IMR-90 (cell line): ENCODE data around the gene CAPN3. TPM values are rescaled to one million over a fixed set of nuclear protein-coding genes. Genes with fewer than 3 reads are reported as not detected.

Experiments
- ATAC-seq: fragments of 200-7000 bp; cut with Tn5 transposase; 2 replicates; pipeline ENCODE4 v1.9.1; 2020; ENCODE audit warnings: low read depth, mild to moderate bottlenecking, moderate library complexity
- BruUV-seq: library from RNA; stranded (reverse); fragments of 400-500 nt; replicated peaks from 2 replicates; lab custom pipeline; 2021; lab: Mats Ljungman, UMichigan
- CTCF ChIA-PET: fragments of 300-600 bp; formaldehyde crosslinking; extraction: SDS; loops from one replicate; lab custom pipeline; 2021; ENCODE audit warnings: antibody characterized with exemption; lab: Yijun Ruan, JAX
- POLR2A ChIA-PET: fragments of 300-600 bp; sonication (Branson Sonifier 250); formaldehyde crosslinking; loops from one replicate; lab custom pipeline; 2022; ENCODE audit warnings: antibody characterized with exemption; ENCODE audit not compliant: unreplicated experiment; lab: Charles Lee
- DNase-seq: peaks from one replicate; pipeline ENCODE4 v3.0.0; 2013
- H2AFZ ChIP-seq: replicated peaks from 2 replicates; pipeline ENCODE3; 2013; ENCODE audit warnings: low read length, mild to moderate bottlenecking; ENCODE audit not compliant: poor library complexity
- H2AK5ac ChIP-seq: 2 replicates; pipeline ENCODE4 v1.6.1; 2013; ENCODE audit warnings: low read depth, low read length, inconsistent platforms
- H2AK9ac ChIP-seq: replicated peaks from 2 replicates; pipeline ENCODE3; 2013; ENCODE audit warnings: mild to moderate bottlenecking, low read depth, low read length, moderate library complexity; ENCODE audit not compliant: poor library complexity
- H2BK120ac ChIP-seq: 2 replicates; pipeline ENCODE4 v1.6.1; 2013; ENCODE audit warnings: low read depth, low read length, inconsistent platforms
- H2BK15ac ChIP-seq: 3 replicates; pipeline ENCODE4 v1.6.1; 2013; ENCODE audit warnings: low read depth, low read length, inconsistent platforms
- H2BK20ac ChIP-seq: 2 replicates; pipeline ENCODE4 v1.6.1; 2013; ENCODE audit warnings: low read depth, mild to moderate bottlenecking, inconsistent platforms, low read length, moderate library complexity
- H2BK5ac ChIP-seq: 2 replicates; pipeline ENCODE4 v1.6.1; 2013; ENCODE audit warnings: mild to moderate bottlenecking, low read depth, low read length, inconsistent platforms; ENCODE audit not compliant: poor library complexity, severe bottlenecking
- H3K14ac ChIP-seq: replicated peaks from 2 replicates; pipeline ENCODE4 v1.6.1; 2013; ENCODE audit warnings: low read depth, low read length, inconsistent platforms
- H3K18ac ChIP-seq: 2 replicates; pipeline ENCODE4 v1.6.1; 2013; ENCODE audit warnings: low read depth, low read length, control low read depth
- H3K23ac ChIP-seq: 2 replicates; pipeline ENCODE4 v1.6.1; 2013; ENCODE audit warnings: low read depth, low read length, inconsistent platforms
- H3K27ac ChIP-seq: 2 replicates; pipeline ENCODE4 v1.5.1; 2013; ENCODE audit warnings: mild to moderate bottlenecking, control low read depth, low read length; ENCODE audit not compliant: insufficient read depth
- H3K27me3 ChIP-seq: 2 replicates; pipeline ENCODE4 v1.6.1; 2013; ENCODE audit warnings: low read length; ENCODE audit not compliant: control insufficient read depth, insufficient read depth
- H3K36me3 ChIP-seq: 2 replicates; pipeline ENCODE4 v1.6.1; 2013; ENCODE audit warnings: low read length, mixed read lengths; ENCODE audit not compliant: control insufficient read depth, insufficient read depth
- H3K4ac ChIP-seq: 2 replicates; pipeline ENCODE4 v1.6.1; 2013; ENCODE audit warnings: low read depth, low read length, inconsistent platforms
- H3K4me1 ChIP-seq: 2 replicates; pipeline ENCODE4 v1.6.1; 2013; ENCODE audit warnings: low read length, mixed read lengths; ENCODE audit not compliant: control insufficient read depth, insufficient read depth
- H3K4me2 ChIP-seq: 2 replicates; pipeline ENCODE4 v1.6.1; 2013; ENCODE audit warnings: low read depth, mild to moderate bottlenecking, control low read depth, low read length, moderate library complexity
- H3K4me3 ChIP-seq: 2 replicates; pipeline ENCODE4 v1.5.1; 2013; ENCODE audit warnings: low read depth, mild to moderate bottlenecking, control low read depth, low read length, moderate library complexity; ENCODE audit not compliant: insufficient read depth
- H3K56ac ChIP-seq: 2 replicates; pipeline ENCODE4 v1.6.1; 2013; ENCODE audit warnings: low read length, inconsistent platforms; ENCODE audit not compliant: insufficient read depth; ENCODE audit errors: extremely low read depth
- H3K79me1 ChIP-seq, 2 experiments: 2 replicates each; pipeline ENCODE4 v1.6.1; 2013; ENCODE audit warnings: low read length in 2 of 2, inconsistent platforms in 1 of 2, low read depth in 1 of 2
- H3K9ac ChIP-seq: 2 replicates; pipeline ENCODE4 v1.6.1; 2013; ENCODE audit warnings: low read depth, low read length, control low read depth
- H3K9me1 ChIP-seq: 2 replicates; pipeline ENCODE4 v1.6.1; 2013; ENCODE audit warnings: low read length, inconsistent platforms; ENCODE audit not compliant: insufficient read depth
- H3K9me3 ChIP-seq: 2 replicates; pipeline ENCODE4 v1.6.1; 2013; ENCODE audit warnings: low read length; ENCODE audit not compliant: control insufficient read depth, insufficient read depth
- H4K20me1 ChIP-seq: 2 replicates; pipeline ENCODE4 v1.6.1; 2013; ENCODE audit warnings: low read length, inconsistent platforms; ENCODE audit not compliant: insufficient read depth
- H4K5ac ChIP-seq: 2 replicates; pipeline ENCODE4 v1.6.1; 2013; ENCODE audit warnings: mild to moderate bottlenecking, low read depth, low read length, control low read depth
- H4K8ac ChIP-seq, 2 experiments: 2 replicates each; pipeline ENCODE4 v1.6.1; 2013; ENCODE audit warnings: low read depth in 2 of 2, low read length in 2 of 2, control low read depth in 1 of 2, inconsistent platforms in 1 of 2
- H4K91ac ChIP-seq: 2 replicates; pipeline ENCODE4 v1.6.1; 2013; ENCODE audit warnings: low read depth, low read length, inconsistent platforms; ENCODE audit not compliant: insufficient read depth
- BHLHE40 ChIP-seq: fragments of 150-350 bp; IDR thresholded peaks from 2 replicates; pipeline ENCODE4 v1.6.1; 2016; ENCODE audit warnings: mild to moderate bottlenecking, low read depth, low read length
- CEBPB ChIP-seq: IDR thresholded peaks from 2 replicates; pipeline ENCODE4 v1.6.1; 2012; ENCODE audit warnings: low read depth, low read length, improper control_type of control experiment
- CHD1 ChIP-seq: IDR thresholded peaks from 2 replicates; pipeline ENCODE4 v1.6.1; 2012; ENCODE audit warnings: low read depth, low read length, improper control_type of control experiment
- FOS ChIP-seq: fragments of 150-350 bp; IDR thresholded peaks from 2 replicates; pipeline ENCODE4 v1.6.1; 2016; ENCODE audit warnings: low read depth, low read length
- MAFK ChIP-seq: IDR thresholded peaks from 2 replicates; pipeline ENCODE4 v1.6.1; 2012; ENCODE audit warnings: low read depth, low read length, improper control_type of control experiment
- MAZ ChIP-seq: IDR thresholded peaks from 2 replicates; pipeline ENCODE4 v1.6.1; 2012; ENCODE audit warnings: low read depth, mild to moderate bottlenecking, low read length, improper control_type of control experiment, moderate library complexity, borderline replicate concordance
- MXI1 ChIP-seq: IDR thresholded peaks from 2 replicates; pipeline ENCODE4 v1.6.1; 2012; ENCODE audit warnings: low read depth, mild to moderate bottlenecking, low read length, moderate library complexity, borderline replicate concordance
- NFE2L2 ChIP-seq: fragments of 150-350 bp; IDR thresholded peaks from 2 replicates; pipeline ENCODE4 v1.6.1; 2016; ENCODE audit warnings: low read depth, mild to moderate bottlenecking, low read length
- POLR2A ChIP-seq: IDR thresholded peaks from 2 replicates; pipeline ENCODE4 v1.6.1; 2012; ENCODE audit warnings: mild to moderate bottlenecking, low read depth, low read length
- RAD21 ChIP-seq: IDR thresholded peaks from 2 replicates; pipeline ENCODE4 v1.6.1; 2012; ENCODE audit warnings: low read length, improper control_type of control experiment
- RCOR1 ChIP-seq: IDR thresholded peaks from 2 replicates; pipeline ENCODE4 v1.6.1; 2012; ENCODE audit warnings: mild to moderate bottlenecking, low read length, improper control_type of control experiment; ENCODE audit not compliant: insufficient replicate concordance
- RFX5 ChIP-seq: IDR thresholded peaks from 2 replicates; pipeline ENCODE4 v1.8.0; 2012; ENCODE audit warnings: low read depth, mild to moderate bottlenecking, low read length, moderate library complexity
- SMC3 ChIP-seq: fragments of 150-350 bp; IDR thresholded peaks from 2 replicates; pipeline ENCODE4 v1.6.1; 2016; ENCODE audit warnings: low read depth, mild to moderate bottlenecking, antibody characterized with exemption, low read length, moderate library complexity
- USF2 ChIP-seq: fragments of 150-350 bp; IDR thresholded peaks from 2 replicates; pipeline ENCODE4 v1.6.1; 2017; ENCODE audit warnings: mild to moderate bottlenecking, antibody characterized with exemption, low read length, low read depth
- WGBS, 2 experiments: methylation state at CpG; one replicate each; pipeline versions ENCODE4 v1.1.5 to v1.1.7; 2013; ENCODE audit warnings: missing lambda C conversion rate in 2 of 2; ENCODE audit not compliant: insufficient read length in 1 of 2; ENCODE audit errors: extremely low coverage in 2 of 2; 5-methylcytosine and 5-hydroxymethylcytosine counted together
- dilution Hi-C: fragments of 300-500 bp; cut with HindIII; formaldehyde crosslinking; loops from one replicate; pipeline ENCODE4 v1.14.3; 2018; ENCODE audit warnings: low sequenced_read_pairs; ENCODE audit not compliant: unreplicated experiment
- in situ Hi-C: fragments of 300-500 bp; cut with MboI; formaldehyde crosslinking; loops from 3 replicates; pipeline ENCODE4 v1.14.3; 2019; ENCODE audit warnings: low sequenced_read_pairs, inconsistent platforms, mixed read lengths
- intact Hi-C: fragments of 100-400 bp; cut with micrococcal nuclease; formaldehyde crosslinking; loops from 2 replicates; pipeline ENCODE4 v1.10.0; 2022
- polyA plus RNA-seq, 3 experiments: library from polyadenylated mRNA; depleted of rRNA; stranded (reverse); fragments of >200 nt; gene quantifications; 2 replicates each; pipeline ENCODE4 v1.2.3, GENCODE V29; 2012; ENCODE audit warnings: low replicate concordance in 1 of 3
- total RNA-seq: library from RNA; depleted of rRNA; stranded (reverse); fragments of >200 nt; gene quantifications from 2 replicates; pipeline ENCODE4 v1.2.3, GENCODE V29; 2012
- TF ChIP-seq, protein P1 (sequence below): conservative IDR thresholded peaks from 2 replicates; pipeline ENCODE4 v1.5.1; 2012; ENCODE audit warnings: mild to moderate bottlenecking, low read depth, low read length, improper control_type of control experiment
- TF ChIP-seq, protein P2 (sequence below): fragments of 150-350 bp; IDR thresholded peaks from 2 replicates; pipeline ENCODE4 v1.6.1; 2016; ENCODE audit warnings: low read depth, mild to moderate bottlenecking, low read length, moderate library complexity, borderline replicate concordance

The CAPN3 gene
- total and polyA plus RNA-seq, 2 of the 4 experiments (the other 2 are of a cell fraction): 1.1 to 1.4 TPM

DNA sequence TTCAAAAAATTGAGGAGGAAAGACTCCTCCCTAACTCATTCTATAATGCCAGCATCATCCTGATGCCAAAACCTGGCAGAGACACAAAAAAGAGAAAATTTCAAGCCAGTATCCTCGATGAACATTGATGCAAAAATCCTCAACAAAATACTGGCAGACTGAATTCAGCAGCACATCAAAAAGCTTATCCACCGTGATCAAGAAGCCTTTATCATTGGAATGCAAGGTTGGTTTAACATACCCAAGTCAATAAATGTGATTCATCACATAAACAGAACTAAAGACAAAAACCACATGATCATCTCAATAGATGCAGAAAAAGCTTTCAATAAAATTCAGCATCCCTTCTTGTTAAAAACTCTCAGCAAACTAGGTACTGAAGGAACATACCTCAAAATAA, 24.2 kb upstream of the CAPN3 start:
- Histone ChIP-seq H2BK15ac (no peak overlapping the region), H2BK5ac (no peak overlapping the region), H3K23ac (no peak overlapping the region), H3K9me1 (0 out of 2 replicates have a peak, but pooled peaks cover 8% of the 10 kb centered on the region), H3K4me3 (no peak overlapping the region), H2AFZ (no peak overlapping the region), H4K91ac (no peak overlapping the region), H2BK120ac (no peak overlapping the region), H3K56ac (no peak overlapping the region), H3K4me2 (no peak overlapping the region), H3K27me3 (no peaks in the 10 kb centered on the region), H3K9me3 (peaks cover 7% of the 10 kb centered on the region; the same call in 1 of the 2 replicates), H3K9ac (no peak overlapping the region), H2AK5ac (no peak overlapping the region), H3K4me1 (no peaks in the 10 kb centered on the region), H2BK20ac (no peak overlapping the region), H3K14ac (no peak overlapping the region), H2AK9ac (no peak overlapping the region), H3K18ac (no peak overlapping the region), H3K4ac (no peak overlapping the region), H4K8ac (no peak overlapping the region), H3K79me1 (no peaks in the 10 kb centered on the region), H4K5ac (no peak overlapping the region), H3K36me3 (no peaks in the 10 kb centered on the region), H4K20me1 (no peaks in the 10 kb centered on the region), H3K27ac (no peak overlapping the region)
- no peak for TF ChIP-seq MXI1
- TF ChIP-seq, protein P1, sequence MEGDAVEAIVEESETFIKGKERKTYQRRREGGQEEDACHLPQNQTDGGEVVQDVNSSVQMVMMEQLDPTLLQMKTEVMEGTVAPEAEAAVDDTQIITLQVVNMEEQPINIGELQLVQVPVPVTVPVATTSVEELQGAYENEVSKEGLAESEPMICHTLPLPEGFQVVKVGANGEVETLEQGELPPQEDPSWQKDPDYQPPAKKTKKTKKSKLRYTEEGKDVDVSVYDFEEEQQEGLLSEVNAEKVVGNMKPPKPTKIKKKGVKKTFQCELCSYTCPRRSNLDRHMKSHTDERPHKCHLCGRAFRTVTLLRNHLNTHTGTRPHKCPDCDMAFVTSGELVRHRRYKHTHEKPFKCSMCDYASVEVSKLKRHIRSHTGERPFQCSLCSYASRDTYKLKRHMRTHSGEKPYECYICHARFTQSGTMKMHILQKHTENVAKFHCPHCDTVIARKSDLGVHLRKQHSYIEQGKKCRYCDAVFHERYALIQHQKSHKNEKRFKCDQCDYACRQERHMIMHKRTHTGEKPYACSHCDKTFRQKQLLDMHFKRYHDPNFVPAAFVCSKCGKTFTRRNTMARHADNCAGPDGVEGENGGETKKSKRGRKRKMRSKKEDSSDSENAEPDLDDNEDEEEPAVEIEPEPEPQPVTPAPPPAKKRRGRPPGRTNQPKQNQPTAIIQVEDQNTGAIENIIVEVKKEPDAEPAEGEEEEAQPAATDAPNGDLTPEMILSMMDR: no peak
- no peak for TF ChIP-seq RFX5
- no peak for TF ChIP-seq MAFK
- no peak for TF ChIP-seq MAZ
- TF ChIP-seq CHD1: no peak
- no peak for TF ChIP-seq USF2
- no peak for TF ChIP-seq BHLHE40
- TF ChIP-seq, protein P2, sequence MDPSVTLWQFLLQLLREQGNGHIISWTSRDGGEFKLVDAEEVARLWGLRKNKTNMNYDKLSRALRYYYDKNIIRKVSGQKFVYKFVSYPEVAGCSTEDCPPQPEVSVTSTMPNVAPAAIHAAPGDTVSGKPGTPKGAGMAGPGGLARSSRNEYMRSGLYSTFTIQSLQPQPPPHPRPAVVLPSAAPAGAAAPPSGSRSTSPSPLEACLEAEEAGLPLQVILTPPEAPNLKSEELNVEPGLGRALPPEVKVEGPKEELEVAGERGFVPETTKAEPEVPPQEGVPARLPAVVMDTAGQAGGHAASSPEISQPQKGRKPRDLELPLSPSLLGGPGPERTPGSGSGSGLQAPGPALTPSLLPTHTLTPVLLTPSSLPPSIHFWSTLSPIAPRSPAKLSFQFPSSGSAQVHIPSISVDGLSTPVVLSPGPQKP: no peak
- TF ChIP-seq SMC3: no peak
- TF ChIP-seq POLR2A: no peak
- TF ChIP-seq CEBPB: no peak
- TF ChIP-seq FOS: no peak
- no peak for TF ChIP-seq NFE2L2
- no peak for TF ChIP-seq RCOR1
- TF ChIP-seq RAD21: no peak
- no TSS peak for BruUV-seq
- no peak for DNase-seq
- WGBS, 2 experiments: 80% methylated on average over 1 of the region's 2 CpGs; no CpG with 5 or more reads in 1 of the 2 experiments
- no peak for ATAC-seq
- in situ Hi-C loops: no loop called here
- POLR2A ChIA-PET: no interaction called here
- intact Hi-C loops: no loop called here
- CTCF ChIA-PET: no interaction called here
- dilution Hi-C loops: no loop called here
